Bronchial epithelial cell (primary cell): ENCODE data around the gene FTSJ3. TPM values are rescaled to one million over a fixed set of nuclear protein-coding genes. Genes with fewer than 3 reads are reported as not detected.

Experiments
- DNase-seq: peaks from one replicate; pipeline ENCODE4 v3.0.0-alpha.2; 2010; ENCODE audit warnings: low read depth
- FAIRE-seq: peaks from 2 replicates; lab custom pipeline; 2011; peaks lifted over from hg19 to GRCh38; lab: Jason Lieb, UNC
- H3K27me3 ChIP-seq: 2 replicates; pipeline ENCODE4 v1.5.1; 2011; ENCODE audit warnings: low read length; ENCODE audit not compliant: control insufficient read depth, insufficient read depth
- H3K36me3 ChIP-seq: 2 replicates; pipeline ENCODE4 v1.5.1; 2011; ENCODE audit warnings: low read length; ENCODE audit not compliant: control insufficient read depth, insufficient read depth
- H3K4me3 ChIP-seq: 2 replicates; pipeline ENCODE4 v1.5.1; 2011; ENCODE audit warnings: mild to moderate bottlenecking, low read depth, low read length, control low read depth
- CTCF ChIP-seq: IDR thresholded peaks from 2 replicates; pipeline ENCODE4 v1.5.1; 2011; ENCODE audit warnings: mild to moderate bottlenecking, moderate library complexity, low read length, control low read depth, inconsistent platforms; ENCODE audit not compliant: insufficient read depth, severe bottlenecking
- total RNA-seq: library from RNA; depleted of rRNA; stranded (reverse); fragments of >200 nt; gene quantifications from 2 replicates; pipeline ENCODE4 v1.2.1, GENCODE V29; 2014

The FTSJ3 gene
- total RNA-seq, 1 donor from 2014 or later: 43.4 TPM

- DNase-seq (peak; percentile 94), FAIRE-seq (no peak)
- no peak for TF ChIP-seq CTCF
- Histone ChIP-seq H3K4me3 (no peak overlapping the region), H3K27me3 (no peaks in the 10 kb centered on the region), H3K36me3 (peaks cover 5% of the 10 kb centered on the region)
Measured at GRCh38 chr17:63786971-63787711, 40.3 kb downstream of the FTSJ3 start.

GRCh38 chr17:63786117-63786516 lies 41.3 kb downstream of the FTSJ3 start:
- H3K36me3 ChIP-seq: peaks cover 5% of the 10 kb centered on the region
- FAIRE-seq: no peak
- TF ChIP-seq CTCF: no peak

GRCh38 chr17:63785556-63785955 lies 41.9 kb downstream of the FTSJ3 start:
- DNase-seq: peak; percentile 85
- no peak for FAIRE-seq
- Histone ChIP-seq H3K27me3 (no peaks in the 10 kb centered on the region), H3K4me3 (no peak overlapping the region), H3K36me3 (peaks cover 5% of the 10 kb centered on the region)
- no peak for TF ChIP-seq CTCF

More at GRCh38 chr17:63786117-63786516, 41.3 kb downstream of the FTSJ3 start:
- no peak for DNase-seq
- Histone ChIP-seq H3K27me3 (no peaks in the 10 kb centered on the region), H3K4me3 (no peak overlapping the region)

GRCh38 chr17:63783522-63783921 lies 43.9 kb downstream of the FTSJ3 start:
- FAIRE-seq: no peak
- no peak overlapping the region for H3K4me3 ChIP-seq
- no peaks in the 10 kb centered on the region for H3K27me3 ChIP-seq
- no peak for TF ChIP-seq CTCF
- peaks cover 3% of the 10 kb centered on the region for H3K36me3 ChIP-seq
- no peak for DNase-seq

GRCh38 chr17:63780928-63781327 lies 46.5 kb downstream of the FTSJ3 start:
- no peaks in the 10 kb centered on the region for H3K27me3 ChIP-seq
- H3K36me3 ChIP-seq: peaks cover 1% of the 10 kb centered on the region
- DNase-seq: no peak
- H3K4me3 ChIP-seq: no peak overlapping the region
- FAIRE-seq: no peak
- no peak for TF ChIP-seq CTCF

- Histone ChIP-seq H3K4me3 (no peak overlapping the region), H3K36me3 (peaks cover 1% of the 10 kb centered on the region), H3K27me3 (no peaks in the 10 kb centered on the region)
- FAIRE-seq (no peak), DNase-seq (peak; percentile 87)
- no peak for TF ChIP-seq CTCF
Measured at GRCh38 chr17:63780507-63780906, 47.0 kb downstream of the FTSJ3 start.
